ENCODE measurements around the gene EDEM1.
"Not testable (repeated sequence)": the region's sequence is repeated elsewhere in the genome, so short reads cannot be mapped to it uniquely, and the experiment has no call there.

Gene EDEM1

DNA sequence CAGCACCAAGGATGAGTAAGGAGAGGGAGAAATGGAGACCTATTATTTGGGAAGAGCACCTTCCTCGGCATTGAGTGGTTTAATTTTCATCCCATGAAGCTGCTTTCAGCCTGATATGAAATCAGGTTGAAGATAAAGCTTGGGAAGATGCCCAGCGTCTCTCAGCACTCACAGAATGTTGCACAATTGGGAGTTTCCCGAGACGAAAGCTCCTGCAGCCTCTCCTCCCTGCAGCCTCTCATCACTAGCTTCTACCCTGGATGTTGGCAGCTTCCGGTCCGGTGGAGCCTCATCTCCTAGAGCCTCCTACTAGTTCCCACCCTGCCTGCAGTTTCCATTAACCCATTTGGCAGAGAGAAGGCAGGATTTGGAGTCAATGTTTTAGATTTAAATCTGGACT, 40.3 kb downstream of the EDEM1 start:
- in situ Hi-C loops (cut with MboI; ENCODE audit: low sequenced_read_pairs): no loop called here

DNA sequence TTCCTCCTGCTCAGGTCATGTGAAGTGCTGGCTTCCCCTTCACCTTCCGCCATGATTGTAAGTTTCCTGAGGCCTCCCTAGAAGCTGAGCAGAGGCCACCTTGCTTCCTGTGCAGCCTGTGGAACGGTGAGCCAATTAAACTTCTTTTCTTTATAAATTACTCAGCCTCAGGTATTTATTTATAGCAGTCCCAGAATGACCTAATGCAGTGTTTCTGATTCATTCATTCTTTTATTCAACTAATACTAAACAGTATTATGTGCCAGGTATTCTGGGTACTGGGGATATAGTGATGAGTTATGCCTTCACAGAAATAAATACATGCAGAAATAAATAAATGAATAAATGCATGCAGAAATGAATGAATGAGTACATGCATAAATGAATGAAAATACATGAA, 41.9 kb downstream of the EDEM1 start:
- in situ Hi-C loops (cut with MboI; ENCODE audit: low sequenced_read_pairs): no loop called here

DNA sequence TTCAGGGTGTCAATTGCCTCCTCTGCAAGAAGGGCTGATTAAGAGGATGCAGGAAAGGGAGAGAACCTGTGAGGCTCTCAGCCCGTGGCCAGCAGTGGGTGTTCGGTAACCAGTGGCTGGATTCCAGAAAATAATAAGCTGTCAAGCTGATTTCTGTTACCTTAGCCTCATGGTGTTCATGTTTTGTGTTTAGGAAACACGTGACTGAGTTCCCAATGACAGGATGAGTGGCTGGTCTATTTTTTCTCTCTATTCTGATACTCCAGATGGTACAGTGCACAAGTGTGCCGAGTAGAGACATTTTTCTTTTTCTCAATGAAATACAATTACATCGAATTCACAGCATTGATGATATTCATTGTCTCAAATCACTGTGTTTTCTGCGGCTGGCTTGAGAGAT, 43.6 kb downstream of the EDEM1 start:
- in situ Hi-C loops (cut with MboI; ENCODE audit: low sequenced_read_pairs): no loop called here

DNA sequence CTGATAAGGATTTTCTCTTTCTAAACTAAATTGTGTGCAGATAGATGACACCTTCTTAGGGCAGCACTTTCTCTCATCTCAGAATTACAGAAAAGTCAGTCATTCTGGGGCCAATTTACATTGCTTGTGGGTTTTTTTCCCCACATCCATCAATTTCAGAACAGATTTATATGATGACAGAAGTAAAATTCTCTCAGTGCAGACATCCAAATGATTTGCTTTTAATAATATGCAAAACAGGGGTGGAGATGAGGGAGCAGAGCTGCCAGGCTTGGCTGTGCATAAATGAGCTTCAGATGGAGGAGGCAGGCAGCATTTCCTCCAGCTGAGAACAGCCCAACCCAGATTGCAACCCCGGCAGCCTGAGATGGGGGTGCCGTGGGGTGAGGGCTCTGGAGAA, 44.0 kb downstream of the EDEM1 start:
- in situ Hi-C loops (cut with MboI; ENCODE audit: low sequenced_read_pairs): no loop called here

DNA sequence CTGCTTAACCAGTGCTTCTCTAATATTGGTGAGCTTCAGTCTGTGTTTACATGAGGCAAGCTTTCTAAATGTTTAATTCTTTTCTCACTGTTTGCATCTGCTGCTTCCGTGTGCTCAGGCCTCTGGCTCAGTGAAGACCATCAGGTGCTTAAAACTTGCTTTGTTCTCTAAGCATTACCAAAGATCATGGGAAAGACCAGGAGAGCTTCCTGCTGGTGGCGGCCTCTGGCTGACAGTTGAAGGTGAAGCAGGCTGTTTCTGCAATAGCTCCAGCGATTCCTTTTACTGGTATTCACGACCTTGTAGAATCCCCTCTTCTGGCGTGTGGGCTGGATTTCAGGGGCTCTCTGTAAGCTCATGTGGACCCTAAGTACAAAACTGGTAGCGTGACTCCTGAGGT, 45.1 kb downstream of the EDEM1 start:
- in situ Hi-C loops (cut with MboI; ENCODE audit: low sequenced_read_pairs): no loop called here

DNA sequence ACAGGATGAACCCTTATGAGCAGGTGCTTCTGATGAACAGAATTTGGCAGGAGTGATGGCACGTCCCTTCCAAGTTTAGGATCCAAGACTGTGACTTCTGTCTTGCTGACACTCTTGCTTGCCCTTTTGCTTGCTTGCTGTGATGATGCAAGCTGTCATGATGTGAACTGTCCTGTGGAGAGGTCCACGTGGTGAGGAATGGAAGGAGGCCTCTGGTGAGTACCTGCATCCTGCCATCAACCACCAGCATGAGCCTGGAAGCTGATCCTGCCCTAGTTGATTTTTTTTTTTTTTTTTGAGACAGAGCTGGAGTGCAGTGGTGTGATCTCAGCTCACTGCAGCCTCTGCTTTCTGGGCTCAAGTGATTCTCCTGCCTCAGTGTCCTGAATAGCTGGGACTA, 45.5 kb downstream of the EDEM1 start:
- in situ Hi-C loops (cut with MboI; ENCODE audit: low sequenced_read_pairs): no loop called here

DNA sequence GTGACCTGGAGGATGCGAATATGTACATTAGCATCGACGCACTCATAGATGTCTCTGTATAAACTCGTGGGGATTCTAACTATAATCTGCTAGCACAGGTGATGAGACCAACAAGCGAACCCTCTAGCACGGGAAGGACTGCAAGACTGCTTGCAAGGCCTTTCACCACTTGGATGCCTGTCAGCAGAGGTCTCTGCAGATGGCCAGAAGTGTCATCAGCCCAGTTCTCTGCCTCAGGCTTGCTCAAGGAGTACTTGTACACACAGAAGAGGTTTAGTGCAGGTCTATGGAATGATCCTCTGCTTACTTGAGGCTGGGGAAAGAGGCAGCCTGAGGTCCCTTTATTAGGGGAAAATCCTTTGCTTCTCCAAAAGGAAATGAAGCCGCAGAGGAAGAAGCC, 48.1 kb downstream of the EDEM1 start:
- in situ Hi-C loops (cut with MboI; ENCODE audit: low sequenced_read_pairs): no loop called here

DNA sequence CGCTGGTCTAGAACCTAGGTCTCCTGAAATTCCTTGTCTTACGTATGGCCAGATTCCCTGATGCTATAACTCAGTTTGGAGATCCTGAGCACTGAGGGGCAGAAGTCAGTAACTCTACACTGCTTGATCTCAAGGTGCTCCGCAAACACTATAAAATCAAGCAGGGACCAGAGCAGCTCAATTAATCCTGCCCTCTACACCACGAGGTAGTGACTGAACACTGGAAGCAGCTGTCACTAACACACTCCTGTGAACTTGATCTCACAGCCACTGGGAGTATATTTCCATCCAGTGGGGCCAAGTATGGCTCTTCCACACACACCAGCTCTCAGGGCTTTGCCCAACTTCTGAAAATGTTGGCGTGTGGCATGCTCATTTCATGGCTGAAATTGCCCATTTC, 51.0 kb downstream of the EDEM1 start:
- in situ Hi-C loops (cut with MboI; ENCODE audit: low sequenced_read_pairs): no loop called here

DNA sequence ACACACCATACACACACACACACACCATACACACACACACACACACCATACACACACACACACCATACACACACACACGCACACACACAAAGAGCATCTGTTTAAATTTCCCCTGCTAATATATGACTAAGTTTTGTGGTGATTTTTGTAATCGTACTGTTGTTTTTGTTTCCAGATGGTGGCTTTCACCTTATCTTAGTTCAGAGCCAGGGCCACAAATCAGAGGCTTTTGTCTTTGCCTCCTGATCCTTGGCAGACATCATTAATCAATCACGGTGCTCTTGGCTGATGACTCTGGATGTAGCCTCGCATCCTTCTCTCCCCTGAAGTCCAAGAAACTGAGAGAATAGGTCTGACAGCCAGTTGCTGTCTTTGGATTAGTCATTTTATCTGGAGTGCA, 52.1 kb downstream of the EDEM1 start:
- in situ Hi-C loops (cut with MboI; ENCODE audit: low sequenced_read_pairs): no loop called here

DNA sequence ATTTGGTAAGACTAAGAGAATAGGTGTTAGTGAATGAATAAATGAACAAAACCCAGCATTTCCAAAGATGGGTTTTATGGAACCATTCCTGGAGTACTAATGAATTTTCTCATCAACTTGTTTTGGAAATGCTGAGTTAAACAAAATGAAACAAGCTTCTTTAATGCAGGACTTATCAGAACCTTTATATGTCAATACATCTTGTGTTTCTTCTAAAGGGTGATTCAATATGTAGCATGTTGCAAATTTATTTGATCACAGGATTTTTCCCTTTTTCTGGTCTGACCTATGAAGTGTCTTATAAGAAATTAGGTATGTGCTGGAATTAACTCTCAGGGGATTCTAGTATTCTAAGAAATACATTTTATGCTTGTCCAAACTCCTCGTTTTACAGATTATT, 53.2 kb downstream of the EDEM1 start:
- in situ Hi-C loops (cut with MboI; ENCODE audit: low sequenced_read_pairs): no loop called here

DNA sequence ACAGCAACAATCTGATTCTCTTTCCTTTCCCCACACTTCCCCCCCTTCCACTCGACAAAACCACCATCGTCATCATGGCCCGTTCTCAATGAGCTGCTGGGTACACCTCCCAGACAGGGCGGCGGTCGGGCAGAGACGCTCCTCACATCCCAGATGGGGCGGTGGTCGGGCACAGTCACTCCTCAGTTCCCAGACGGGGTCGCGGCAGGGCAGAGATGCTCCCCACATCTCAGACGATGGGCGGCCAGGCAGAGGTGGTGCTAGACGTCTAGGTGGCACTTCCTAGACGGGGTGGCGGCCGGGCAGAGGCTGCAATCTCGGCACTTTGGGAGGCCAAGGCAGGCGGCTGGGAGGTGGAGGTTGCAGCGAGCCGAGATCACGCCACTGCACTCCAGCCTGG, 55.3 kb downstream of the EDEM1 start:
- in situ Hi-C loops (cut with MboI; ENCODE audit: low sequenced_read_pairs): not testable (repeated sequence)

DNA sequence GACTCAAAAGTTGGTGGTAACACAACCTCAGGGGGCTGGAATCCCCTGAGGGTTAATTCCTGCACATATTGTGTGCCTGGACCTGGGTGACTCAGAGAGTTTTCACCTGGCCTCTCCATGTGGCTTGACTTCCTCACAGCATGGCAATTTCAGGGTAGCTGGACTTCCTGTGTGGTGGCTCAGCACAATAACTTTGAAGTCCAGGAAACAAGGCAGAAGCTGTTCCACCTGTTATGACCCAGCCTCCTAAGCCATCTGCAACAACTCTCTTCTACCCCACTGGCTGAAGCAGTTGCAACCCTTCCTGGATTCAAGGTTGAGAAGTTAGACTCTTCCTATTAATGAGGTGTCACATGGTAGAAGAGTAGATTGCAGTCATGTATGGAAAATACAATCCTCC, 58.4 kb downstream of the EDEM1 start:
- in situ Hi-C loops (cut with MboI; ENCODE audit: low sequenced_read_pairs): no loop called here

DNA sequence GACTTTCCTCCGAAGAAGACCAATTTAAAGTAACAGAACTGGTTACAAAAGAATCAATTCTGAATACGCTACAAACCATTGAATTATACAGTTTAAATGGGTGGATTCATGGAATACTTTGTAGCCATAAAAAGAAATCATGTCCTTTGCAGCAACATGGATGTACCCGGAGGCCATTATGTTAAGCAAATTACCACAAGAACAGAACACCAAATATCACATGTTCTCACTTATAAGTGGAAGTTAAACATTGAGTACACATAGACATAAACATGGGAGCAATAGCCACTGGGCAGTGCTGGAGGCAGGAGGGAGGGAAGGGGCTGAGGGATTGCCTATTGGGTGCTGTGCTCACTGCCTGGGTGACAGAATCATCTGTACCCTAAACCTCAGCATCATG, 61.3 kb downstream of the EDEM1 start:
- in situ Hi-C loops (cut with MboI; ENCODE audit: low sequenced_read_pairs): no loop called here

DNA sequence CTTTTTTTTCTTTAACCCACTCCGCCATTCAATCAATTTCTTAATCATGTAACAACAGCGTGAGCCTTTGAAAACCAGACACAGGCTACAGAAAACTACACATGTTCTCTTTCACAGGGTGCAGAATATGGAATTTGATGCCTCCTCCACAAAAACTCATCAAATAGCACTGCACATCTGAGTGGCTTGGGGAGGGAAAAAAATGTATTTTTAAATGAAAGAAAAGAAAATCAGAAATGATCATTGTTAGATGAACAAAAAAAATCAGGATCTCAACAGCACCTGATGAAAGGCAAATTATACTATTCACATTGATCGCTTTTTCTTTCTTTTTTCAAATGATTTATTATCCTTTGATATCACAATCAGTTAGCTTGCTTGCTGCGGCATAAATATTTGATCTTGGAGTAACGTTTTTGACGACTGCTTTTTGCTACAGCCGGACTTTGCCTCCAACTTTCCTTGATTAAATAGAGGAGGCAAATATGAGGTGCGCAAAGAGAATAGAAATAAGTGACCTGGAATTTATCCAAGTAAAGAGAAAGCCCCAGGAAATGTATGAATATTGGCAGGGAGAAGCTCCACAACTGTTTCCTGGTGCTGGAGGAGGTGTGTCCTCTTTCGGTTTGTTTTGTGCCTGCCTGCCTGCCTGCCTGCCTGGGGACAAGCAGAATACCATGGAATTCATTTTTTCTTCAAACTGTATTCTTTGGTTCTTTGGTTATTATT, 63.1 kb downstream of the EDEM1 start:
- in situ Hi-C loops (cut with MboI; ENCODE audit: low sequenced_read_pairs): no loop called here

DNA sequence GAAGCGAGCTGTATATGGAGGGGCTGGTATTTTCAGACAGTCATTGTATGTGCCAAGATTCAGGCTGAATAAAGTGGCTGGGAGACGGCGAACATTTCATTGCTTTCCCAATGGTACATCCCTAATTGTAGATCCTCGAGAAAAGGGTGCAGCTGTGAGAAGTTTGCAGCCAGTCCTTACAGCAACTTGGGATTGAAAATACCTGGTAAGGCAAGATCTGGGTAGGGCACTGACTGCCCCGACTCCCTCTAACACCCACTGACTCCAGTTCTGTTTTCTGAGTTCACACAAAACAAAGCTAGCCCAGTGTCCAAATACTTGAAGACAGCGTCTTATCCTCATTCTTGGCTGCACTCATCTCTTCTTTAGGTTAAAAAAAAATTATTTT, 63.7 kb downstream of the EDEM1 start:
- in situ Hi-C loops (cut with MboI; ENCODE audit: low sequenced_read_pairs): no loop called here

DNA sequence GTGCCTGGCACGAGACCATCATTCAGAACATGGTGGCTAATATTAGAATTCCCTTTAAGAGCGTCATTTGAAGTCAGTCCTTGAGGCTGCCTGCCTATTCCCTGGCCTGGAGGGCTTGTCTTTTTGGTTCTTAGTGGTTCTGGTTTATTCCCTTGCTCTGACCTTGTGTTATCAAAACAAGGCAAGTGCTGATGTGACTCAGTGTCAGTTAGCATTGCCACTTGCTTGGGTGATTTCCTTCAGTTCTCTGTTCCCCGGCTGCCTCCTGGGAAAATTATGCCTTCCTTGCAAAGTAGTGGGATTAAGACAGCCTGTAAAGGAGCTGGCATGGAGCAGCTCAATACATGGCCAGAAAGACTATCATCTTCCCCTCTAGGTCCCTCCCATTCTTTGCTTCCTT, 64.6 kb downstream of the EDEM1 start:
- in situ Hi-C loops (cut with MboI; ENCODE audit: low sequenced_read_pairs): no loop called here

DNA sequence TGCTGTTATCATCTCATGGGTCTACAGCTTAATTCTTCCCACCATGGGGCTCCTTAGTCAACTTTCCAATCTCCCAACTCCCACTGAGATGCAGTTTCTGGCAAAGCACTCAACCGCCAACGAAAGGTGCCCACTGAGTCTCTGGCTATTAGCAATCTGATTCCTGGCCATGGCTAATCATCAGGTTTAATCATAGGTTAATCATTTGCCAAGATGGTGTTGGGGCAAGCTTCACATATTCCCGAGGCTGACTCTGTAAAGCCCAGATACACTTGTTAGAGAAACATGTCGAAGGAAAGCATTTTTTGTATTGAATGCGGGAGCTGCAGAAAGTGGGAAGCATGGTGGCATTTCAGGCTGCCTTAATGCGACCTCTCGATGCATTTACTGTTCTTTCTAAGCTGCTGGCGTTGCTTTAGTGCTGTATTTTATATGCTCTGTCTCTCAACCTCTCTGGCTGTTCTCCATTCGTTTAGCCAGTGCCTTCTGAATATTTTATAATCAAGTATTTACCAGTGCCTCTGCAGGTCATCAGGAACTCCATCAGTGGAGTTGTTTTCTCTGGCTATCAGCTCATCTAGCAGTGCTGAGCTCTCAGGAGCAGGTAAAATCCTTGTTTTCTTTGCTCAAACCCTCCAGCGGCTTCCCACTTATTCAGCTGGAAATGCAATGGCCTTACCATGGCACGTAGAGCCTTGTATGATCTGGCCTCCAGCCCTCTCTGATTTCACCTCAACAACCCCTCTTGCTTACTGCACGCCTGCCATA, 67.0 kb downstream of the EDEM1 start:
- in situ Hi-C loops (cut with MboI; ENCODE audit: low sequenced_read_pairs): no loop called here

DNA sequence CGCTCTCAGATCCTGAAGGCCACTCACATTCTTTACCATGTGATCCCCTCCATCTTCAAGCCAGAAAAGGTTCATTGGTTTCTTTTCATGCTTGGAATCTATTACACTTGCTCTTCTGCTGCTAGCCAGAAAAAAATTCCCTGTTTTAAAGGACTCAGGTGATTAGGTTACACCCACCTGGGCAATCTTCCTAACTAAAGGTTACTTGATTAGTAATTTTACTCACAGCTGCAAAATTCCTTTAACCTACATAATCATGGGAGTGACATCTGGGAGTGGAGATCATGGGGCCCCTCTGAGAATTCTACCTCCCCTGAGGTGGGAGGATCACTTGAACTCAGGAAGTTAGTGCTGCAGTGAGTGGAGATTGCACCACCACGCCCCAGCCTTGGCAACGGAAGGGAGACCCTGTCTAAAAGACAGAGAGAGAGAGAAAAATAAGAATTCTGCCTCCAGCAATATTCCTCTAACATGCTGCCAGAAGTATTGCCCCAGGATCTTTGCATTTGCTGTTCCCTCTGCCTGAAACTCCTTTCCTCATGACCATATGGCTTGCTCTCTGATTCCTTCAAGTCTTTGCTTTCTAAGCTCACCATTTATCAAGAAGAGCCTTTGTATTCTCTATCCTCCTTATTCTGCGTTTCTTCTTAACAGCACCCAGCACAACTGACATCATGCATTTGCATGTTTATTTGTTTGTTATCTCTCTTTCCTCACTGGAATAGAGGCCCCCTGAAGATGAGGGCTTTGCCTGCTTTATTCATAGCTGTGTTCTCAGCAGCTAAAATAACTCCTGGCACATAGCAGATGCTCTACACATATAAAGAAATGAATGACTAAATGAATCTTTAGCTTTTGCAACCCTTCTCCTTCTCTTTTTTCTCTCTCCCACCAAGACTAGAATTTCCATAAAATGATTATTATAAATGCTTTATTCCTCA, 68.2 kb downstream of the EDEM1 start:
- in situ Hi-C loops (cut with MboI; ENCODE audit: low sequenced_read_pairs): no loop called here

DNA sequence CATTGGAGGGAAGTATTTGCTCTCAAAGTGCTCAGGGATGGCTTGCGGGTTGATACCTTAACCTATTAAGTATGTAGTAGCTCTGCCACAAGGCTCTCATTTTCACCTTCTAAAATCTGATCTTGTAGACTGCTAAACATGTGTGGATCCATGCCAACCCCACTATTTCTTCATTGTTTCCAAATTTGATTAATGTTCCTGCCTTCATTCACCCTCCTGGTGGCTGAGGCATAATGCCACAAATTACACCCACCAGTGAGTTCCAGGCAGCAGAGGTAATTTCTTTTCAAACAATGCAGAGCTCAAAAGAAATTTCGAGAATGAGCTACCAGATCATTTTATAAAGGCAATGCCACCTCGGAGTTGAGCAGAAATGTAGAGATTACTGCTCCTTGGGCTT, 71.0 kb downstream of the EDEM1 start:
- in situ Hi-C loops (cut with MboI; ENCODE audit: low sequenced_read_pairs): no loop called here

DNA sequence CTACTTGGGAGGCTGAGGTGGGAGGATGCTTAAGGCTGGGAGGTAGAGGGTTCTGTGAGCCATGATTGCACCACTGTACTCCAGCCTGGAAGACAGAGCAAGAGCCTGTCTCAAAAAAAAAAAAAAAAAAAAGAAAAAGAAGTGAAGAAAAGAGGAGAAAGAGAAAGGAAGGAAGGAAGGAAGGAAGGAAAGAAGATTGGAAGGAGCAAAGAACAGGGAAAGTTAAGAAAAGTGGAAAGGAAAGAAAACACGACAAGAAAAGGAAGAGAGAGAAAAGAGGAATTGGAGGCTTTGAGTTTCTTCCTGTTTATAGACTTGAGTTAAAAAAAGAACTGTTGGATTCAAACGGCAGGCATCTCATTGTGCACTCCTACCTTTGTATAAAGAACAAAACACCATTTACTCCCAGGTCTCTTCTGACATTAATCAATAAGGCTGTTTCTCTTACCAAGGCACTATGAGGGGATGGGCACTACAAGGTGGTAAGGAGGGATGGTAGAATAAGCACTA, 73.5 kb downstream of the EDEM1 start:
- in situ Hi-C loops (cut with MboI; ENCODE audit: low sequenced_read_pairs): no loop called here

DNA sequence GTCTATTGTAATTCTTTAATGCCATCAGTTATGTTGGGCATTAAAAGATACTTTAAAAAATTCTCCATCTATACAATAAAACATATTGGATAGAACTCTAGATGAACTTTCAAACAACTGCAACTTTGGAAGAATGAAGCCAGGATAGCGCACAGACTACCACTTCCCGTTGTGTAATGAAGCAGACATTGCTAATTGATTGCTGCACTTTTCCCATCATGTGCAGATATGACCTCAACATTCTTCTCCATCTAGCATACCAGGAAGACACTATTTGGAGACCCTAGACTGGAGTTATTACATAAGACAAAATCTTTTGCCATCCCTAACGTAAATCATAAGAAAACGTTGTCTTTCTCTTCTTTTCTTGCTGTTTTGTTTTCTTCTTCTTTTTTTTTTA, 75.0 kb downstream of the EDEM1 start:
- in situ Hi-C loops (cut with MboI; ENCODE audit: low sequenced_read_pairs): no loop called here

Measured in HL-60/S4 treated with retinoic acid at 250 ng/mL for 4 days and 3 days (cell line).